Measurements from ENCODE around the gene OR4C46. TPM values are rescaled to one million over a fixed set of nuclear protein-coding genes. Genes with fewer than 3 reads are reported as not detected.
"Not testable (repeated sequence)": the region's sequence is repeated elsewhere in the genome, so short reads cannot be mapped to it uniquely, and the experiment has no call there.

Gene OR4C46
- not detected for total RNA-seq
- not detected for polyA plus RNA-seq
- total RNA-seq = not detected

DNA sequence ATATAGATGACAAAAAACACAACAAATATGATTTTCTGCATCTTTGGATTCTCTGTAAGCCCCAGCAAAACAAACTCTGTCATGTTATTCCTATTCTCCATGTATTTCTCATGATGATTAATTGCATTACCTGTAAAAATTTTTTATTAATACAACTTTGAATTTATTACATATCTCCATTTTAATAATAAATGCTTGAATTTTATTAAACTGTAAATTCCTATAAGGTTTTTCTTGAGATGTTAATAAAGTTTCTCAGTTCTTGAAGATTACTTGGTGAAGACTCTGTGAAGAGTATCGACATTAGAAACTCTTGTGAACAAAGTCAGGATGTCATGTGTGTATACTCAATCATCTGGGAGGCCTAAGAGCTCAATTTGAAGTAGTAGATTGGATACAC is at the start of gene OR4C46:
Gene OR4C46, minus strand, starts transcription at position 101 of the 400 bp plus-strand sequence. Its CDS starts 0 bp downstream, at position 101.
- Histone ChIP-seq H3K27ac (ENCODE audit: low read depth, low read length) (no peak within 1 kb of the TSS), H3K4me1 (ENCODE audit: control insufficient read depth in 2 of 2, insufficient read depth in 2 of 2, low read length in 2 of 2) (no peaks in the 10 kb centered on the region), H3K4me3 (ENCODE audit: low read length) (no peak within 1 kb of the TSS), H3K9me3 (ENCODE audit: control insufficient read depth in 2 of 3, low read length in 3 of 3) (peaks cover 0 to 3% (median 0%) of the 10 kb centered on the region in 3 experiments), H3K36me3 (ENCODE audit: control insufficient read depth in 2 of 3, insufficient read depth in 3 of 3, low read length in 3 of 3) (no peaks in the 10 kb centered on the region), H3K27me3 (ENCODE audit: control insufficient read depth in 2 of 2, insufficient read depth in 2 of 2, low read length in 2 of 2) (no peaks in the 10 kb centered on the region)
- ChIA-PET POLR2A (no interaction called here), CTCF (no interaction called here)
- Mint-ChIP-seq H3K4me1 (no peaks in the 10 kb centered on the region), H3K27ac (peak within 1 kb of the TSS in 1 of 9 donors; percentile 36), H3K9me3 (peaks cover 6 to 31% (median 15%) of the 10 kb centered on the region in 11 donors), H3K4me3 (no peak within 1 kb of the TSS), H3K36me3 (peaks cover 0 to 5% (median 0%) of the 10 kb centered on the region in 5 donors), H3K27me3 (no peaks in the 10 kb centered on the region)
- intact Hi-C loops (cut with micrococcal nuclease) = no loop called here
- no peak for DNase-seq
- no peak for ATAC-seq

DNA sequence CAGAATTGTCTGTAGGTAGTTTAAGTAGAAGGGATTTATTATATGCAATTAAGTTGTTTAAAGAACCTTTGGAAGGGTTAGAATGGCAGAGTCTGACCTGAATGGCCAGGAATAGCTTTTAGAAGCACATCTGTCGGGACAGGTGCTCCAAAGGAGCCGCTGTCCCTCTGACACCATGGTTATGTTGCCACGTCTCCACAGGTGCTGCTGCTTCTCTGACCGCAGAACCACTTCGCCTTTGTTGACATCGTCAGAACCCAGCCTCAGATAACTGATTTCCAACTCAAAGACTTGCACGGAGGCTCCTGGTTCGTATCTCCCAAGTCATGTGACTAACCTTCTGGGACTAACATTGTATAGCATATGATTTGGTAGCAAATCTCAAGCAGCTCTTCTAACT is 41.8 kb upstream of the OR4C46 start:
- H3K4me3 Mint-ChIP-seq; H3K36me3 Mint-ChIP-seq; H3K9me3 ChIP-seq (ENCODE audit: control insufficient read depth in 2 of 3, low read length in 3 of 3); intact Hi-C loops (cut with micrococcal nuclease); H3K36me3 ChIP-seq (ENCODE audit: control insufficient read depth in 2 of 3, insufficient read depth in 3 of 3, low read length in 3 of 3); H3K4me3 ChIP-seq (ENCODE audit: low read length); CTCF ChIA-PET; H3K27ac Mint-ChIP-seq; H3K27ac ChIP-seq (ENCODE audit: low read depth, low read length); H3K4me1 ChIP-seq (ENCODE audit: control insufficient read depth in 2 of 2, insufficient read depth in 2 of 2, low read length in 2 of 2); DNase-seq; H3K27me3 Mint-ChIP-seq; H3K4me1 Mint-ChIP-seq; POLR2A ChIA-PET; H3K27me3 ChIP-seq (ENCODE audit: control insufficient read depth in 2 of 2, insufficient read depth in 2 of 2, low read length in 2 of 2); ATAC-seq: not testable (repeated sequence)
- peaks cover 3 to 32% (median 18%) of the 10 kb centered on the region in 11 donors for H3K9me3 Mint-ChIP-seq

DNA sequence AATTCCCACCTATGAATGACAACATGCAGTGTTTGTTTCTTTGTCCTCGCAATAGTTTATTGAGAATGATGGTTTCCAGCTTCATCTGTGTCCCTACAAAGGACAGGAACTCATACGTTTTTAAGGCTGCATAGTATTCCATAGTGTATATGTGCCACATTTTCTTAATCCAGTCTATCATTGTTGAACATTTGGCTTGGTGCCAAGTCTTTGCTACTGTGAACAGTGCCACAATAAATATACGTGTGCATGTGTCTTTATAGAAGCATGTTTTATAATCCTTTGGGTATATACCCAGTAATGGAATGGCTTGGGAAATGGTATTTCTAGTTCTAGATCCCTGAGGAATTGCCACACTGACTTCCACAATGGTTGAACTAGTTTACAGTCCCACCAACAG is 42.4 kb downstream of the OR4C46 start:
- DNase-seq; H3K4me3 ChIP-seq (ENCODE audit: low read length); H3K27me3 ChIP-seq (ENCODE audit: control insufficient read depth in 2 of 2, insufficient read depth in 2 of 2, low read length in 2 of 2); ATAC-seq; POLR2A ChIA-PET; H3K4me3 Mint-ChIP-seq; H3K4me1 Mint-ChIP-seq; intact Hi-C loops (cut with micrococcal nuclease); H3K27ac ChIP-seq (ENCODE audit: low read depth, low read length); H3K27ac Mint-ChIP-seq; H3K4me1 ChIP-seq (ENCODE audit: control insufficient read depth in 2 of 2, insufficient read depth in 2 of 2, low read length in 2 of 2); CTCF ChIA-PET; H3K27me3 Mint-ChIP-seq; H3K36me3 ChIP-seq (ENCODE audit: control insufficient read depth in 2 of 3, insufficient read depth in 3 of 3, low read length in 3 of 3): not testable (repeated sequence)
- H3K9me3 Mint-ChIP-seq = peaks cover 22 to 75% (median 38%) of the 10 kb centered on the region in 11 donors
- H3K36me3 Mint-ChIP-seq = peaks cover 0 to 20% (median 5%) of the 10 kb centered on the region in 5 donors
- H3K9me3 ChIP-seq (ENCODE audit: control insufficient read depth in 2 of 3, low read length in 3 of 3) = peaks cover 0 to 30% (median 0%) of the 10 kb centered on the region in 3 experiments

DNA sequence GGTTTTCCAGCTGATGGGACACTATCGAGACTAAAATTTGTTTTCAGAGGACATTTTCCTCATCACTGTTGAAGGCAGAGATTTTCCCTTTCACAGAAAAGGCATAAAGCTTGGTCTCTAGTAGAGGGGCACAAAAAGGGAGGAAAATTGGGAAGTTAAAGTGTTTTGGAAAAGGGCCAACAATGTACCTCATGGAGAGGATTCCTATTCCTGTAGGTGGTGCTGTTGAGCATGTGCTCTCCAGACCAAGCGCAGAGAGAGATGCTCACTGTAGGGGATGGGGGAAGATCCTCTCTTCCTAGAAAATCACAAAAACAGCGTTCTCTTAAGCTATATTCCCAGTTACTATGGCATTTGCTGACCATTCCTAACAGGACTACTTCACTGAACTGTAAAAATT is 44.9 kb downstream of the OR4C46 start:
- peaks cover 11 to 66% (median 27%) of the 10 kb centered on the region in 11 donors for H3K9me3 Mint-ChIP-seq
- intact Hi-C loops (cut with micrococcal nuclease) = no loop called here

DNA sequence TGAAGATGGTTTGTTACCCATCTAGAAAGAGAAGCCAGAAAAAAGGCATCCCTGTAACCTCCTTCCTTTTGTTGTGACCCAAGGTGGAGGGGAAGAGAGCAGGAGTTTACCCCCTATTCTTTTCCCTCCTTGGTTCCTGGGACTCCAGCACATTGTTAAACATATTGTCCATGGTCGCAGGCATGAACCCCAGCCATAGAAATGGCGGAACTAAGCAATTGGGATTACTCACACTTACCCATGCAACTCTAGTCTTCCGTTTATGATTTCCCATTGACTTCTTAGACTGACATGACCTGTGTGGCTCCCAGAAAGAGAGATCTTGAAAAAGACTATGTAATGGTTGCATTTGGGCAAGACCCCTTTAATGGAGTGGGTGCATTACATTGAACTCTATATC is 45.4 kb downstream of the OR4C46 start:
- peaks cover 0 to 14% (median 5%) of the 10 kb centered on the region in 5 donors for H3K36me3 Mint-ChIP-seq
- Histone ChIP-seq H3K27me3 (ENCODE audit: control insufficient read depth in 2 of 2, insufficient read depth in 2 of 2, low read length in 2 of 2) (no peaks in the 10 kb centered on the region), H3K4me3 (ENCODE audit: low read length) (no peak overlapping the region), H3K27ac (ENCODE audit: low read depth, low read length) (no peak overlapping the region), H3K36me3 (ENCODE audit: control insufficient read depth in 2 of 3, insufficient read depth in 3 of 3, low read length in 3 of 3) (no peaks in the 10 kb centered on the region), H3K9me3 (ENCODE audit: control insufficient read depth in 2 of 3, low read length in 3 of 3) (peaks cover 0 to 30% (median 0%) of the 10 kb centered on the region in 3 experiments), H3K4me1 (ENCODE audit: control insufficient read depth in 2 of 2, insufficient read depth in 2 of 2, low read length in 2 of 2) (no peaks in the 10 kb centered on the region)
- ATAC-seq = no peak
- no peaks in the 10 kb centered on the region for H3K27me3 Mint-ChIP-seq
- peaks cover 10 to 67% (median 27%) of the 10 kb centered on the region in 11 donors for H3K9me3 Mint-ChIP-seq
- no peak overlapping the region for H3K4me3 Mint-ChIP-seq
- H3K4me1 Mint-ChIP-seq = no peaks in the 10 kb centered on the region
- H3K27ac Mint-ChIP-seq = no peak overlapping the region
- POLR2A ChIA-PET = no interaction called here
- CTCF ChIA-PET = no interaction called here
- intact Hi-C loops (cut with micrococcal nuclease) = no loop called here
- no peak for DNase-seq

More for the DNA sequence above, 44.9 kb downstream of the OR4C46 start:
- Histone ChIP-seq H3K36me3 (ENCODE audit: control insufficient read depth in 2 of 3, insufficient read depth in 3 of 3, low read length in 3 of 3) (no peaks in the 10 kb centered on the region), H3K27ac (ENCODE audit: low read depth, low read length) (no peak overlapping the region), H3K4me1 (ENCODE audit: control insufficient read depth in 2 of 2, insufficient read depth in 2 of 2, low read length in 2 of 2) (no peaks in the 10 kb centered on the region), H3K27me3 (ENCODE audit: control insufficient read depth in 2 of 2, insufficient read depth in 2 of 2, low read length in 2 of 2) (no peaks in the 10 kb centered on the region), H3K4me3 (ENCODE audit: low read length) (no peak overlapping the region), H3K9me3 (ENCODE audit: control insufficient read depth in 2 of 3, low read length in 3 of 3) (peaks cover 0 to 30% (median 0%) of the 10 kb centered on the region in 3 experiments)
- no peak for DNase-seq
- ChIA-PET CTCF (no interaction called here), POLR2A (no interaction called here)
- ATAC-seq = no peak
- Mint-ChIP-seq H3K27ac (no peak overlapping the region), H3K4me1 (no peaks in the 10 kb centered on the region), H3K4me3 (no peak overlapping the region), H3K27me3 (no peaks in the 10 kb centered on the region), H3K36me3 (peaks cover 0 to 14% (median 5%) of the 10 kb centered on the region in 5 donors)

Other genes starting within 250 kb of the OR4C46 start
- gene OR4A5, start 102.8 kb upstream of the OR4C46 start, total RNA-seq = not detected
- gene OR4A5, start 102.8 kb upstream of the OR4C46 start, polyA plus RNA-seq = not detected